K562 (cell line): Measurements from ENCODE around the gene ALG9. TPM values are rescaled to one million over a fixed set of nuclear protein-coding genes. Genes with fewer than 3 reads are reported as not detected.
A peak's percentile ranks its signal among the peaks of the same experiment; 100 is the strongest.

ENCODE experiments used
- ATAC-seq: fragments of 200-7000 bp; cut with Tn5 transposase; 3 replicates; pipeline ENCODE4 v1.9.1; 2020; ENCODE audit warnings: moderate library complexity
- BruUV-seq: library from RNA; stranded (reverse); fragments of 400-500 nt; replicated peaks from 2 replicates; lab custom pipeline; 2021; lab: Mats Ljungman, UMichigan
- CTCF ChIA-PET: fragments of 300-600 bp; formaldehyde crosslinking; extraction: SDS; loops from one replicate; lab custom pipeline; 2021; ENCODE audit warnings: low intra/inter-chr PET ratio; lab: Yijun Ruan, JAX
- POLR2A ChIA-PET: fragments of 300-600, 350-650 bp; sonication (Branson Sonifier 250); formaldehyde crosslinking; extraction: SDS; loops from one replicate; lab custom pipeline; 2021; ENCODE audit warnings: antibody characterized with exemption, inconsistent platforms; lab: Yijun Ruan, JAX
- DNase-seq, 4 experiments: peaks; one replicate each; pipeline versions ENCODE4 v3.0.0 to v3.0.0-alpha.2; 2011 to 2018; ENCODE audit warnings: low spot score in 3 of 4, mixed read lengths in 3 of 4; ENCODE audit errors: extremely low read depth in 1 of 4
- FAIRE-seq: peaks from 2 replicates; lab custom pipeline; 2011; peaks lifted over from hg19 to GRCh38; lab: Jason Lieb, UNC
- H2AFZ ChIP-seq: 2 replicates; pipeline ENCODE4 v1.6.0; 2011; ENCODE audit warnings: low read depth, low read length, control low read depth, inconsistent platforms
- H3K27ac ChIP-seq: fragments of 200-600 bp; 3 replicates; pipeline ENCODE4 v1.8.0; 2011; ENCODE audit warnings: low read depth, mild to moderate bottlenecking, control low read depth, inconsistent platforms, low read length, moderate library complexity, mixed read lengths; ENCODE audit errors: extremely low read depth
- H3K27me3 ChIP-seq, 2 experiments: fragments of 300-600 bp in 1 of 2; 2 replicates in 1 of 2; 3 replicates in 1 of 2; pipeline versions ENCODE4 v1.6.0 to v1.8.0; 2011; ENCODE audit warnings: inconsistent platforms in 2 of 2, low read length in 2 of 2, mild to moderate bottlenecking in 1 of 2, mixed read lengths in 1 of 2, moderate library complexity in 1 of 2; ENCODE audit not compliant: control insufficient read depth in 2 of 2, insufficient read depth in 2 of 2
- H3K36me3 ChIP-seq: fragments of 300-600 bp; 3 replicates; pipeline ENCODE4 v1.8.0; 2011; ENCODE audit warnings: mild to moderate bottlenecking, low read length, inconsistent platforms; ENCODE audit not compliant: control insufficient read depth, insufficient read depth
- H3K4me1 ChIP-seq, 2 experiments: fragments of 200-600 bp in 1 of 2; replicated peaks in 1 of 2; 2 replicates in 1 of 2; 3 replicates in 1 of 2; pipeline versions ENCODE4 v1.5.1 to v1.8.0; 2011; ENCODE audit warnings: inconsistent platforms in 2 of 2, low read length in 2 of 2, mild to moderate bottlenecking in 1 of 2, mixed read lengths in 1 of 2, moderate library complexity in 1 of 2; ENCODE audit not compliant: control insufficient read depth in 2 of 2, insufficient read depth in 2 of 2
- H3K4me2 ChIP-seq: 2 replicates; pipeline ENCODE4 v1.6.1; 2011; ENCODE audit warnings: low read length, control low read depth, inconsistent platforms, mixed read lengths; ENCODE audit not compliant: insufficient read depth
- H3K4me3 ChIP-seq: fragments of 200-600 bp; sonication (generic), shearing (Covaris generic); 2 replicates; pipeline ENCODE4 v1.5.1; 2016; ENCODE audit warnings: control low read depth, inconsistent platforms
- H3K79me2 ChIP-seq: fragments of 200-600 bp; 3 replicates; pipeline ENCODE4 v1.8.0; 2011; ENCODE audit warnings: low read length, inconsistent platforms; ENCODE audit not compliant: control insufficient read depth, insufficient read depth
- H3K9ac ChIP-seq, 2 experiments: 2 replicates each; pipeline versions ENCODE4 v1.6.0 to v1.6.1; 2011; ENCODE audit warnings: low read depth in 2 of 2, low read length in 2 of 2, control low read depth in 1 of 2, inconsistent platforms in 1 of 2, mild to moderate bottlenecking in 1 of 2, mixed read lengths in 1 of 2; ENCODE audit not compliant: insufficient read depth in 1 of 2
- H3K9me1 ChIP-seq: one replicate; pipeline ENCODE4 v1.6.0; 2011; ENCODE audit warnings: inconsistent platforms, mild to moderate bottlenecking, low read length, moderate library complexity; ENCODE audit not compliant: control insufficient read depth, insufficient read depth
- H3K9me3 ChIP-seq: replicated peaks from 2 replicates; pipeline ENCODE4 v1.5.1; 2011; ENCODE audit warnings: low read depth, low read length, inconsistent platforms; ENCODE audit not compliant: control insufficient read depth, insufficient read depth
- H4K20me1 ChIP-seq: replicated peaks from 2 replicates; pipeline ENCODE4 v1.6.1; 2011; ENCODE audit warnings: low read length, inconsistent platforms, mixed read lengths; ENCODE audit not compliant: control insufficient read depth, insufficient read depth
- POLR2G ChIP-seq: fragments of 200-400 bp; formaldehyde crosslinking; IDR thresholded peaks from 2 replicates; pipeline ENCODE4 v1.6.1; 2017; ENCODE audit warnings: low read depth, mild to moderate bottlenecking, antibody characterized with exemption, low read length, moderate library complexity
- TFE3 ChIP-seq: fragments of 450-650 bp; formaldehyde crosslinking; IDR thresholded peaks from 2 replicates; pipeline ENCODE4 v1.4.0; 2020; ENCODE audit warnings: mild to moderate bottlenecking, mixed read lengths
- ZNF121 ChIP-seq: sonication (generic); formaldehyde crosslinking; conservative IDR thresholded peaks from 2 replicates; pipeline ENCODE4 v1.8.0; 2022; ENCODE audit warnings: missing genetic modification reagents
- WGBS: fragments of 100-300 bp; shearing (Covaris generic); methylation state at CpG from one replicate; pipeline ENCODE4 v1.1.6; 2016; ENCODE audit warnings: low coverage, mixed read lengths; ENCODE audit not compliant: insufficient coverage; ENCODE audit errors: missing lambda C conversion rate; 5-methylcytosine and 5-hydroxymethylcytosine counted together
- in situ Hi-C: fragments of 300-500 bp; cut with MboI; formaldehyde crosslinking; loops from 4 replicates; pipeline ENCODE4 v1.15.0; 2018; ENCODE audit warnings: inconsistent platforms, mixed read lengths
- intact Hi-C: fragments of 100-400 bp; cut with micrococcal nuclease; formaldehyde crosslinking; loops from 2 replicates; pipeline ENCODE4 v1.14.2; 2022
- polyA plus RNA-seq, 8 experiments: library from polyadenylated mRNA; depleted of rRNA in 4 of 8; stranded (reverse) in 5 of 8; unstranded in 3 of 8; fragments of >200 nt; fragmentation: Nextera tagmentation in 2 of 8; fragmentation: Illumina TruSeq in 1 of 8; extraction: Ambion mirVana in 2 of 8; extraction: Trizol in 1 of 8; gene quantifications; 2 replicates each; pipeline versions ENCODE4 v1.2.1 to v1.2.3, GENCODE V29; 2011 to 2014; ENCODE audit warnings: inconsistent platforms in 1 of 8, missing spikeins in 1 of 8
- total RNA-seq, 7 experiments: library from RNA; depleted of rRNA in 6 of 7; stranded (reverse); fragments of >200 nt in 6 of 7; fragmentation: Illumina TruSeq in 2 of 7; extraction: Trizol in 2 of 7; gene quantifications; 2 replicates each; pipeline versions ENCODE4 v1.2.1 to v1.2.3, GENCODE V29; 2011 to 2021; ENCODE audit warnings: low replicate concordance in 1 of 7

The ALG9 gene
- total and polyA plus RNA-seq, 9 of the 15 experiments (the other 6 are each of a cell fraction or from before 2014, with no cell fraction given), result 11.5 to 40.5 (median 24.9) TPM

DNA sequence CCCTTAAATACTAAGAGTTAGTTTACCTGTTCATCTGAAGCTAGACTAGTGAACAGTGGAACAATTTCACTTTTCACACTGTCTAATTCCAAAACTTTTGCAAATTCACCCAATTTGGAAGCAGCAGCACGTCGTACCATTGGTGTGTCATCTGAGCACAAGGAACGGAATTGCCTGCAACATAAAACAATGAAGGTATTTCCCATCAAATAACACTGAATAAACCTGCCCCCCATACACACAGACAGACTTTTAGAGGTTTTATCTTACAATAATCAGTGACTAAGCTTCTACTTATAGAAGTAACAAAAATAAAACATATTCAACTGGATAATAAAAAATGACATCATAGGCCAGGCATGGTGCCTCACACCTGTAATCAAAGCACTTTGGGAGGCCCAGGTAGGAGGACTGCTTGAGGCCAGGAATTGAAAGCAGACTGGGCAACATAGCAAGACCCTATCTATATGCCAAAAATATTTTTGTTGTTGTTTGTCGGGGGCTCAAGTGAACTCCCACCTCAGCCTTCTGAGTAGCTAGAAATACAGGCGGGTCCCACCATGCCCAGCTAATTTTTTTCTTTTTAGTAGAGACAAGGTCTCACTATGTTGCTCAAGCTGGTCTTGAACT, 111.5 kb downstream of the ALG9 start:
- Histone ChIP-seq H3K4me2 (no peak overlapping the region), H3K4me3 (no peak overlapping the region), H3K4me1 (peaks cover 0 to 3% of the 10 kb centered on the region in 2 experiments; a peak in 1 of 5 replicates), H3K27ac (no peak overlapping the region), H3K27me3 (no peaks in the 10 kb centered on the region), H3K79me2 (peaks cover 16% of the 10 kb centered on the region), H3K9me1 (no peaks in the 10 kb centered on the region), H3K9ac (no peak overlapping the region), H3K36me3 (peaks cover 88% of the 10 kb centered on the region), H3K9me3 (no peaks in the 10 kb centered on the region), H4K20me1 (no peaks in the 10 kb centered on the region; the same call in 1 of the 2 replicates), H2AFZ (no peak overlapping the region)
- WGBS, result 90% methylated on average over 5 of the region's 5 CpGs
- no peak for DNase-seq
- CTCF ChIA-PET, result no interaction called here
- intact Hi-C loops (no loop called here), in situ Hi-C loops (no loop called here)
- TF ChIP-seq ZNF121 (peak; percentile 84), POLR2G (no peak), TFE3 (CRISPR knock-in tag) (no peak)
- POLR2A ChIA-PET, result interaction anchor here (0.9 kb wide), 1 partner anchor 13 kb away, joined by 4 read pairs; no protein-coding TSS in a partner anchor
- ATAC-seq, result no peak
- BruUV-seq, result no TSS peak
- FAIRE-seq, result no peak
